HG03432 (cell line): Measurements from ENCODE around the gene ENKD1.

Experiments
- ATAC-seq: cut with Tn5 transposase; IDR thresholded peaks from one replicate; pipeline ENCODE4 v1.9.1; 2021; ENCODE audit warnings: mild to moderate bottlenecking, moderate library complexity; ENCODE audit not compliant: unreplicated experiment

The ENKD1 gene

DNA sequence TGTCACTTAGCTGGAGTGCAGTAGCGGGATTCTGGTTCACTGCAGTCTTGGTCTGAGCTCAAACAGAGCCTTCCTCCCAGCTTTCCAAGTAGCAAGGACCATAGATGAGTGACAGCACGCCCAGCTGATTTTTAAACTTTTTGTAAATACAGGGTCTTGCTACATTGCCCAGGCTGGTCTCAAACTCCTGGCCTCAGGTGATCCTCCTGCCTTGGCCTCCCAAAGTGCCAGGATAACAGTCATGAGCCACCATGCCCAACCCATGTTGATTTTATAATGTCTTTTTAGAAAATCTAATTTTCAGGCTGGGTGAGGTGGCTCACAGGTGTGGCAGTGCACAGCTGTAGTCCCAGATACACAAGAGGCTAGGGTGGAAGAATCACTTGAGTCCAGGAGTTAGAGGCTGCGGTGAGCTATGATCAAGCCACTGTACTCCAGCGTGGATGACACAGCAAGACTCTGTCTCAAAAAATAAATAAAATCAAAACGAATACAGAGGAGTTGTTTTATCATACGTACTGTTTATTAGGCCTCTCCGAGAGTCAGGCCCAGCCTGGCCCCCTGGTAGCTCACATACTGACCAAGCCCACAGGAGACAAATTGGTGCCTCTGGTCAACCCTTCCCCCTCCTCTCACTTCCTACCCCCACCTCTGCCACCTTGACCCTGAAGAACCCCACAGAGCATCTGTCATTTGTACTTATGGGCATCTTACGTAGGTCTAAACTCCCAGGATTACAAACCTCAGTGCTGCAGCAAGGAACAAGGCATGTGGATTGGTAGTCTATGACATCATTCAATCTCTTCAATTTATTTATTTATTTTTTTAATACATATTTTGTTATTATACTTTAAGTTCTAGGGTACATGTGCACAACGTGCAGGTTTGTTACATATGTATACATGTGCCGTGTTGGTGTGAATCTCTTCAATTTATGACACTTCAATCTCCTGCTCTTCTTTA, 13.7 kb upstream of the ENKD1 start:
- no peak for ATAC-seq

DNA sequence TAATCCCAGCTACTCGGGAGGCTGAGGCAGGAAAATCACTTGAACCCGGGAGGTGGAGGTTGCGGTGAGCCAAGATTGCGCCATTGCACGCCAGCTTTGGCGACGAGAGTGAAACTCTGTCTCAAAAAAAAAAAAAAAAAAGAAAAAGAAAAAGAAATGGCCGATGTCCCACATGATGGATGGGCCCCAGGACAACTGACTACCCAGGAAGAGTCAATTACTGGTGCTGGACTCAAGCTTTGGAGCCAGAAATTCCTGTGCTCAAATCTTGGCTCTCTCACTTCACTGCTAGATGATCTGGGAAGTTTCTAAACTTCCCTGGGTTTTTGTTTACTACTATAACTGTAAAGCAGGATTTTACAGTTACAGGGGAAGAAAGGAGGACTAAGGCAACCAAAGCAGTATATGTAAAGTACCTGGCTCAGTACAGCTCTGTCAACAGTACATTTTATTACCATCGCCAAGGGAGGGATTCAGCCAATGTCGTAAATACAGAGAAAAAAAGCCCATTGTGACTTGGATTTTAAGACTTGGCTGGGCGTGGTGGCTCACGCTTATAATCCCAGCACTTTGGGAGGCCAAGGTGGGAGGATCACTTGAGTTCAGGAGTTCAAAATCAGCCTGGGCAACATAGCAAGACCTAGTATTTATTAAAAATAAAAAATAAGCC, 11.9 kb upstream of the ENKD1 start:
- no peak for ATAC-seq

DNA sequence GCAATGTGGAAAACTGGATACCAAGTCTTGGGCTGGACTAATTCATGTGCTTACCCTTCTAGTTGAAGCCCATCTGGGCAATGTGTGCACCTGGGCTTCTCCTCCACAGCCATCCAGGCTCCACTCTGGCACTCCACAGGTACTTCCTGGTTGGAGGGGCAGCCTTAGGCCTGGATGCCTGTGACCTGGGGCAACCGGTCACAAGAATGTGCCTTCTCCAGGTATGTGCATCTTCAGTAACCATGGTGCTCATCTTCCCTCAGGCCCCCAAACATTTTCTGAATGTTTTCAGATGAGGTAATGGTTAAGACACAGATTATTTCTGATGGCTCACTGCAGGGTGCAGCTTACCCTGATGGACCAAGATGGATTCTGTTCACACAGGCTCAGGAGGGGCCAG, 11.2 kb upstream of the ENKD1 start:
- ATAC-seq, result no peak

DNA sequence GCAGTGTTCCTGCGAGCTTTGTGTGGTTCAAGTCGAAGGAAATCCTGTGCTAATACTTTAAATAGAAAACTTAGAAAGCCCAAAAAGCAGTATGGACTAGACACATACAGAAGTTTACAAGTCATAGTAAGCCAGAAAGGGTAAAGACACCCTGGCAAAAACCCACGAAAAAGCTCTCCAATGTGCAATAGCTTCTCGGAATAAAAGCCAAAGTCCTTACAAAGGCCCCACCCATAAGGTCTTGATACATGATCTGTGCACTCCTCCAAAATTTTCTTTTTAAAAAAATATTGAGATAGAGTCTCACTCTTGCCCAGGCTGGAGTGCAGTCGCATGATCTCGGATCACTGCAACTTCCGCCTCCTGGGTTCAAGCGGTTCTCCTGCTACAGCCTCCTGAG, 10.4 kb upstream of the ENKD1 start:
- no peak for ATAC-seq

DNA sequence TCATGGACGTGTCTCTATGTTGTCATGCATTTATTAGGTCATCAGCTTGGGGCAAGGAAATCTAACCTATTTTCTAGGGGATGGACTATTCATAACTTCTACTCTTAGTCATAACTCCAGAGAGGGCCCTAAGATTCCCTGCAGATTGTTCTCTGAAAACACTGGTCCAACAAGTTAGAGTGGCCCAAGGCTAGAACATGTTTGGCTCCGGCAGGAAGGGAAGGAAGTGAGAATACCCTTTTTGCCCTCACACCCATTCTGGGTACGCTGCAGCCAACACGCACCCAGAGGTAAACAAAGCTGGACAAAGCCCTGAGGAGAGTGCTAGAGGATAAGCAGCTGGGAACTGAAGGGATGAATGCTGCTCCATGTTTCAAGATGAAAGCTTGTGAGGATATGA, 10.0 kb upstream of the ENKD1 start:
- no peak for ATAC-seq

DNA sequence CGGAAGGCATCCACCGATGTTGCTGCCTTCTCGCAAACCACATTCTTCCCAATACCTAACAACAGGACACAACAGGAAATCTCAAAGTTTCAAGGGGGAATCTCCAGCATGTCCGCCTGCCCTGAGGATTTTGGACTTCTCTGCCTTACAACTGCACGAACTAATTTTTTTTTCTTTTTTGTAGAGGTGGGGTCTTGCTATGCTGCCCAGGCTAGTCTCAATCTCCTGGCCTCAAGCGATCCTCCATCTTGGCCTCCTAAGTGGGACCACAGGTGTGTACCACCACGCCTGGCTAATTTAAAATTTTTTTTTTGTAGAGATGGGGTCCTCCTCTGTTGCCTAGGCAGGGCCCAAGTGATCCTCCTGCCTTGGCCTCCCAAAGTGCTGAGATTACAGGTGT, 9.4 kb upstream of the ENKD1 start:
- ATAC-seq, result no peak

DNA sequence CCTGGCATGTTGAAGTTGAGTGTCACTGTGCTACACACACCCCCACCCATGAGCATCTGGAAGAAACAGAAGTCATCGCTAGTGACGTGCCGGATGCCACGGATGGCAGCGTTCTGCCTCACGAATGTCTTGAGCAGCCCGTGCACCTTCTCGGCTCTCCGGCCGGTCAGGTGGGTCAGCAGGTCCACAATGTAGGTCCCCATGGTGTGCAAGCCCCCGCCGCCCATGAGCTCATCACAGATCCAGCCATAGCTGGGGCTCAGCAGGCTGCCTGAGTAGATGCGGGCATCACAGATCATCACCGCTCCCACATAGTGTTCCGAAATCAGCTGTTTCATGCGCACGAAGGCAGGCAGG, 9.0 kb upstream of the ENKD1 start:
- no peak for ATAC-seq

DNA sequence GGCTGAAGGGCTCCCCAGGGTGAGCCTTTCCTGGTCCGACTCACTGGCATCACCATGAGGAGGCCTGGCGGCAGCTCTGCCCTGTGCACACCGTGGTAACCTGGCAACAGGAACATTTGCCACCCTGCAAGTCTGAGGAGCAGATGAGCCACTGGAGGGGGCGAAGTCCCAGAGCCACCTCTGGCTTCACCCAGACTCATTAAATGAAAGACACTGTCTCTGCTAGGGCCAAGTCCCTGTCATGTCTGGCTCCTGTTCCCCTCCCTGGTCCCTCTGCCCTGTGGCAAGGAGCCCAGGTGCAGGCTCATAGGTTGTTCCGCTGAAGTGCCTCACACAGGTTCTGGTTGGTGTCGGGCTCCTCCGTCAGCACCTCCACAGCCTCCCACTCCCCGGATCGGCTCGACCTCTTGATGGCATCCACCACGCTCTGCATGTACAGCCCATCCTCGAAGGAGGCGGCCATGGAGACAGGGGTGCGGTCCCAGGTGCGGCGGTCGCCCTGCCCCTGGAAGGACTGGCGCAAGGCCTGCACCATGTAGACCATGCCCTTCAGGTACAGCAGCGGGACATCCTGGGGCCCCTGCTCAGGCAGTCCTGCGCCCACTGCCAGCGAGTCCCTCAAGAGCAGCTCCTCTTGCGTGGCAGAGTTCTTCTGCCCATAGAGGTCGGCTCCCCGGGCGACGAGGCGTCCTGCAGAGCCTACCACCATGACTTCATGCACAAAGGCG, 8.5 kb upstream of the ENKD1 start:
- no peak for ATAC-seq

DNA sequence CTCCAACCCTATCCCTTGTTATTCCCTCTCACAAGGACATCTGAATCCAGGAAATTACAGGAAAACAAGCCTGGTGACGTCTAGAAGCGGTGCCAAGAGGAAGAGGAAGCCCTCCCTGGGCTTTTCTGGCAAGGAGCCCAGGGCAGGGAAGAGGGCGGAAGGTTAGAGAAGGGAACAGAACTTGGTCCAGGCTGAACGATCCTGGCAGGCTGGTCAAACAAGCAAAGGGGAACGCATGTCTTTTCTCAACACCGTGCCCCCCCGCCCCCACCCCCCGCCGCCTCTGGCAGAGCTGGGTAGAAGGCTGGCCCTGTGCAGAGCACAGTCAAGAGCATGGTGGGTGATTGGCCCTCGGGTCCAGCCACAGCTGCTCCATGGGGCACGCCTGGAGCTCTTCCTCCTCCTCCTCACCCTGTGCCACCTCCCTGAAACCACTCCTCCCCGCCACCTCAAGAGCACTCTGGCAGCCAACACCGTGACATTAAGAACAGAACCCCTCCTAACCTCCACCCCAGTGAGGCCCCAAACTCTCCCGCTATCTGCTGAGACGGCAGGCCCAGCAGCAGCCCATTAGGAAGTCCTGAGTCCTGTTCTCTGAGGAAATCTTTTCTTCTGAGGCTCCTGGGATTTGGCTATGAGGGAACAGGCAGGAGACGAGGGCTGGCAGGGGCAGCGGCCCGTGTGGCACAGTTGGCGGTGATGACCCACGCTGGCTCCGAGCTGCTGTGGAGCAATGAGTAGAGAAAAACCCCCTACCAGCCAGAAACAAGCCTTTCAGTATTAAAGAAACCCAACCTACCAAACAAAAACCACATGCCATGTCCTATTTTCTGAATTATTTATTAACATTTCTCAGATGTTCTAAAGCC, 7.4 kb upstream of the ENKD1 start:
- no peak for ATAC-seq

DNA sequence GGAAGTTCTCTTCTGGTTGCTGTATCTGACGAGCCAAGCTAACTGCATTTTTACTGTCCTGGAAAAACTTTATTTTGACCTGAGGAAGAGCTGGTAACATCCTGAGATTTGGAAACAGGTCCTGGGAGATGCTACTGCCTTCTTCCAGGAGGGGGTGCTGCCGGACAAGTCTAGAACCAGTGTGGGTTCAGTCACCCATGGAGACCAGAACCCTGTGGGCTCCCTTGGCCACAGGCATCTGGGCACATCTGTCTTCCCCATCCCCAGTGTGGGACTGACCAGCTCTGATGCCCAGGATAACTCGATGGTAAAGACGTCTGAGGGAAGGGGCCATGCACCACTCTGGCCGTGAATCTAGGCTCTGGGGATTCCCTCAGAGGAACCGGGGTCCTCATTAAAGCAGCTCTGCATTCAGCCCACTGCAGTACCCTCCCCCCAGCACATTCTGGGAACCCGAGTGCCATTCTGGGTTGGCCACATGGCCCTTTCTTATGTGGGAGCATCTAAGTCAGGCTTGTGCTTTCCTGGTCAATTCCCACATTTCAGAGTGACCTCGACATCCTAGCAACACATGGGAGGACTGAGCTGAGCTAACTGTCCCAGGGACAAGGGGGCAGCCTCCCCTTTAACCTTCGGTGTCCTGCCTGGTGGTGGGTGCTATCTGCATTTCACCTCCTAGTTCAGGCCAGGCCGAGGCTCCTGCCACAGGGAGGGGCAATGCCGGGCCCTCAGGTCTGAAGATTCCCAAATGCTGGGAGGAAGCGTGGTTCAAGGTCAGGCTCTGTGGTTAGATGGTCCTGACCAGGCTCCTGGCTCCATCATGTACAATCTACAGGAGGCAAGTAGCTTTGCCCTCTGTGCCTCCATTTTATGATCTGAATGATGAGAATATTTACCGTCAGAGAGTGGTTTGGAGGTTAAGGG, 6.5 kb upstream of the ENKD1 start:
- no peak for ATAC-seq

DNA sequence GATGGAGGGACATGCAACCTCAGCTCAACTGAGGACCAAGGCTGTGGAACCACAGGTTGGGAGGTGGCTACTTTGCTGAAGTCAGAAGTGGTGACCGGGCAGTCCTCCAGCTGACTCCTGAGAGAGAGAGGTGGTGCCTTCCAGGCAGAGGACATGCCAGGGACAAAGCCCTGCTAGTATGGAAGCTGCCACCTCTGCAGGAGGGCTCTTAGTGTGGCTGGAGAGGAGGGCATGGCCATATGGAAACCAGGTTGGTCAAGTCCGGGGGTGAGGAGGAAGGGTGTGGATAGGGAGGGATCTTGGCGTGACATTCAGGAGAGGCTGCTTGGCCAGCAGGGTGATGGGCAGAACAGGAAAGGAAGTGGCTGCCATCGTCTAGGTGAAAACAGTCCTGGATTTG, 5.8 kb upstream of the ENKD1 start:
- ATAC-seq, result no peak

DNA sequence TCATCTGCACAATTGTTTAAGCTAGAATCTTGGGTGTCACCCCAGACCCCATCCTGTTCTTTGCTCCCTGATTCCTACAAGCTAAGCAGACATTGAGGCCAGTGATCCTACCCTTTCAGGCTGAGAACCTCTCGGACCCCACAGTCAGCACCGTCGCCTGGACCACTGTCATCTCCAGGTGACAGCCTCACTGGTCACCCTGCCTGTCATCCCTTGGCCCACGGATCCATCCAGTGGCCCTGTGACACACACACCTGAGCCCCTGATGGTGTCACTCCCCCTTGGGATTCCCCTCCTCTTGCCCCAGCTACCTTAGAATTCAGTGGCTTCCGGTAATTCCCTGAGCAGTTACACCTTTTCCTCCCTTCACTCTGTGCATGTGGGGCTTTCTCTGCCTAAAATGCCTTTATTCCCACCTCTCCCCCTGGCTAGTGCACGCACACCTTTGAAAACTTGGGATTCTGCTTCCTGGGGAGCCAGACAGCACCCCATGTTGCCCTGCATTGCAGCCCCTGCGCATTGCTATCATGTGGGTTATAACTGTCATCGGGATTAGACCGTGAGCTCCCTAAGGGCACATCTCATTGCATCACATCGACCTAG, 3.0 kb upstream of the ENKD1 start:
- no peak for ATAC-seq

DNA sequence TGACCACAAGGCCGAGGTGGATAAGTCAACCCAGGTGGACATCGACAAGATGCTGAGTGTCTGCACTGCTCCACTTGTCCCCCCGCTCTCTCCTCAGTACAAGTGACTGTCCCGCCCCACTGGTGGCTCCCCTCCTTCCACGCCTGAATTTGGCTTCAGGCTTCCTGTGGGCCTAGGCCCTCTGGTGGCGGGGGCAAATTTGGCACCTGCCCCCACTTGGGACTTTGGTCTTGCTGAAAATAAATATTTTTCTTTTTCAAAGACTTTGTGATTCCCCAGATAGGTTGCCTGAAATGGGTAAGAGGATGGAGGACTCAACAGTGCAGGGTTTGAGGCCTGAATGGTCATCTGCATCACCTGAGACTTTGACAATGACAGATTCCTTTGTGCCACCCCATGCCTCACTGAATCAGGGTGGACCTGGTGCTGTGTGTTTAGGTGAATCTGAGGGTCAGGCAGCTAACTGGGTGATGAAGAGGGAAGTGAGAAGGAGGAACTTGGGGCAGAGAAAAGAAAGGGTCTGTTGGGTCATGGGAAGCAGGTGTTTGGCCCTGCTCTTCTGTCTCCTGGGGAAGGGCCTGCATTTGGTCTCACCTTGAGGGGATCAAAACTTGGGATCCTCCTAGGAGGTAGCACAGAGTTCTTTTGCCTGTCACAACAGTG, 2.1 kb upstream of the ENKD1 start:
- no peak for ATAC-seq

DNA sequence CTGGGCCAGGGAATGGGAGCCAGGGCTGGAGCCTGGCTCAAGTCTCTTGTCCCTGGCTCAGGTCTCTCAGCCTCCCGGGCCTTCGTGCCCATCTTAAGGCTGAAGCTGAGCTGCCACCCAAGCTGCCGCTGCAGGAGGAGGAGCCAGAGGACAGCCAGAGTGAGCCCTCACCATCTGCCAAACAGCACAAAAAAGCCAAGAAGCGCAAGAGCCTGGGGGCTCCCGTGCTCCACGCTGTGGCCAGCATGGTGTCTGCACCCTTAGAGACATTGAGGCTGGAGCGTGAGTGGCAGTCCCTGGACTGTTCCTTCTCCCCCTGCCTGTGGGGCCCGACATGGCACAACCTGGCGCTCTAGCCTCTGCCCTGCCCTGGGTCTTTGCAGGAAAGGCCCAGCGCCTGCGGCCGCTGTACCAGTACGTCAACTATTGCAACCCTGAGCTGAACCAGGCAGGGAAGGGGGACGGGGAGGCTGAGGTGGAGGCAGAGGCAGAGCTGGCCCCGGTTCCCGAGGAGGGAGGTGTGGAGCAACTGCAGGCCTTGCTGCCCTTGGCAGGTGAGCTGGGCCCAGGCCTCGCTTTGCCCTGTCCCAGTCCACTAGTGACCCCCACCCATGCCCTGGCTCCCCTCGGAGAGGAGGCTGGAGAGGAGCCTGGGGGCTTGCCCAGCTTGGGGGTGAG, 1.4 kb upstream of the ENKD1 start:
- peak; percentile 71 for ATAC-seq

DNA sequence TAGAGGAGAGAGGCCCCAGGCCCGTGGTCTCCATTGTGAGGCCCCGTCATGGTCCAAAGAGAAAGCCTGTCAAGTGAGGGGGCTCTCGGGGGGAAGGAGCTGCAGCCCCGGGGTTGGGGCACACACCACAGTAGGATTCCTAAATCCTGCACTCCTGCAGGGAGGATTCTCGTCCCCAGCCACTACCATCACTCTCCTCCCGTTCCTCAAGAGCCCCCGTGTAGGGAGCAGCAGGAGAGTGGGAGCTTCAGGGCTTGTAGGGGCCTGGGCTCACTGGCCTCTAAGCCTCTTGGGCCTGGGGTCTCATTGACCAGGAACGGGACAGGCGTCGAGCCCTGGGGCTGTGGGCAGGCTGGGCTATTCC, 885 bp upstream of the ENKD1 start:
- no peak for ATAC-seq

DNA sequence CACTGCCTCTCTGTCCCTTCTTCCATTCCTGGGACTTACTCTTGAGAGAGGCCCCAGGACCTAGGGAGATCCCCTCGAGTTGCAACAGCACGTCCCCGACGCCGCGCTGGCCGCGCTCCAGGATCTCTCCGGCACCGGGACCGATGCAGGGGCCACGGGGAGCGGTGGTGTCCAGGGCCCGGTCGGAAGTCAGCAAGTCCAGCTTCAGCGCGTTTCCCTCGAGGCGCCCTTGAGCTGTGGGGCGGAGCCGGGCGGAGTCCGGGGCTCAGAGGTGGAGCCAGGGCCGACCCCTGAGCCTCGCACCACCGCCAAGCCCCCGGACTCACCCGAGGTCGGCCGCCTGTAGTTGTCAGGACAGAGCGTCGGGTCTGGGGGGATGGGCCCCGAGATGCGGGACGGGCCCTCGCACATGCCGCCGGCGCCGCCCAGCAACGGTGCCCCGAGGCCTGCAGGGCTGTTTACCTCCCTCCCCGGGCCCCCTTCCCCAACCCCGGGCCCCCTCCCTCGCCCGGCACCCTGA, 458 bp downstream of the ENKD1 start:
- ATAC-seq, result peak; percentile 5

DNA sequence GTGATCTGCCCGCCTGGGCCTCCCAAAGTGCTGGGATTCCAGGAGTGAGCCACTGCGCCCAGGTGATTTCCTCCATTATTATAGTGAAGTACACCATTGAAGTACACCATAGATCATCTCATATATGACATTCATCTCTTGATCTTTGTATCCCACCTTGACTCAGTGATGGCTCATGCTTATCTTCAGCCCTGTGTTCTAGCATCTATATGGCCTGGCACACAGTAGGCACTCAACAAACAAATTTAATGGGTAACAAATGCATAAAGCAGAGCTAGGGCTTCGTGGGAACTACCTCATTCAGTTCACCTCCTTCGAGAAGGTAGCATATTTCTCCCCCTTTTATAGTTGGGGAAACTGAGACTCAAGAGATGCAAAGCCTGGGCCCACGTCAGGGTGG, 952 bp downstream of the ENKD1 start:
- no peak for ATAC-seq

DNA sequence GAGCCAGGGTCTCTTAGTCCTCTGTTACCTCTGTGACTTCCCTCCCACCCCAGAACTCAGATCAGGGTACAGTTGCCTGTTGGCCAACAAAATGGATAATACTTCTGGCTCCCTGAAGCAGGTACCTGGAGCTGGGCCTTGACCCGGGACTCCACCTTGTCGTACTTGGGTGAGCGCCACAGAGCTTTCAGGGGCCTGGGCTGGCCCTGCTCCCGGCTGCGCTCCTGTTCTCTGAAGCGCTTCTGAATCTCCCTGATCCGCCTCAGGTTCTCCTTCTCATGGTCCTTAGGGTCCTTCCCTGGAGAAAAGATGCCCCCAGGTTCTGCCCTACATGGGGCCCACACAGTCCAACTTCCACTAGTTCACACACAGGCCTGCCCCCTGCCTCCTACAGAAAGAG, 1.7 kb downstream of the ENKD1 start:
- no peak for ATAC-seq
